ENCODE results near the gene DDB1. TPM values are rescaled to one million over a fixed set of nuclear protein-coding genes. Genes with fewer than 3 reads are reported as not detected.

Gene DDB1
- total RNA-seq, 4 donors from 2014 or later, result 105 to 144 (median 127) TPM

- no peak for TF ChIP-seq CTCF (IDR thresholded peaks at IDR 0.05; ENCODE audit: low read depth)
These were observed 27.5 kb downstream of the DDB1 start for GRCh38 chr11:61305417-61305816.

- no peak for TF ChIP-seq CTCF (IDR thresholded peaks at IDR 0.05; ENCODE audit: low read depth)
These were observed 29.2 kb downstream of the DDB1 start for GRCh38 chr11:61303725-61304124.

GRCh38 chr11:61302550-61302949 lies 30.4 kb downstream of the DDB1 start:
- TF ChIP-seq CTCF (IDR thresholded peaks at IDR 0.05; ENCODE audit: low read depth), result no peak

GRCh38 chr11:61298663-61299244 lies 34.2 kb downstream of the DDB1 start:
- TF ChIP-seq CTCF (IDR thresholded peaks at IDR 0.05; ENCODE audit: low read depth), result no peak

- no peak for TF ChIP-seq CTCF (IDR thresholded peaks at IDR 0.05; ENCODE audit: low read depth)
These were observed 35.2 kb downstream of the DDB1 start for GRCh38 chr11:61297746-61298145.

GRCh38 chr11:61297341-61297740 lies 35.6 kb downstream of the DDB1 start:
- no peak for TF ChIP-seq CTCF (IDR thresholded peaks at IDR 0.05; ENCODE audit: low read depth)

GRCh38 chr11:61295596-61295926 lies 37.3 kb downstream of the DDB1 start:
- TF ChIP-seq CTCF (IDR thresholded peaks at IDR 0.05; ENCODE audit: low read depth), result no peak

Measured in subcutaneous adipose tissue (tissue), 4 donors.